NCI-H748 (cell line): ENCODE data around the gene COL13A1.

Source experiments
- DNase-seq: peaks from one replicate; lab custom pipeline; 2025; ENCODE audit not compliant: unreplicated experiment; lab: John Stamatoyannopoulos, UW

The COL13A1 gene

GRCh38 chr10:69865450-69865849, 63.7 kb downstream of the COL13A1 start:
- DNase-seq: no peak

GRCh38 chr10:69866246-69866687, 64.6 kb downstream of the COL13A1 start:
- DNase-seq: no peak

GRCh38 chr10:69866688-69867461, 65.2 kb downstream of the COL13A1 start:
- DNase-seq: no peak

- DNase-seq: no peak
Observed at GRCh38 chr10:69867699-69868558, 66.2 kb downstream of the COL13A1 start.

- DNase-seq: no peak
Observed at GRCh38 chr10:69868821-69869220, 67.1 kb downstream of the COL13A1 start.

GRCh38 chr10:69869291-69869961, 67.7 kb downstream of the COL13A1 start:
- no peak for DNase-seq

- DNase-seq: no peak
Observed at GRCh38 chr10:69870591-69870990, 68.9 kb downstream of the COL13A1 start.

GRCh38 chr10:69871074-69871473, 69.4 kb downstream of the COL13A1 start:
- no peak for DNase-seq

- DNase-seq: no peak
Observed at GRCh38 chr10:69872323-69872722, 70.6 kb downstream of the COL13A1 start.

- no peak for DNase-seq
Observed at GRCh38 chr10:69873135-69873639, 71.5 kb downstream of the COL13A1 start.

GRCh38 chr10:69874449-69874848, 72.7 kb downstream of the COL13A1 start:
- no peak for DNase-seq

- DNase-seq: no peak
Observed at GRCh38 chr10:69875856-69876255, 74.2 kb downstream of the COL13A1 start.

- DNase-seq: no peak
Observed at GRCh38 chr10:69876286-69876685, 74.6 kb downstream of the COL13A1 start.

GRCh38 chr10:69876931-69877330, 75.2 kb downstream of the COL13A1 start:
- no peak for DNase-seq

- DNase-seq: no peak
Observed at GRCh38 chr10:69878038-69878437, 76.3 kb downstream of the COL13A1 start.

- no peak for DNase-seq
Observed at GRCh38 chr10:69878951-69879350, 77.2 kb downstream of the COL13A1 start.

GRCh38 chr10:69879634-69880257, 78.0 kb downstream of the COL13A1 start:
- DNase-seq: no peak

GRCh38 chr10:69880301-69881081, 78.8 kb downstream of the COL13A1 start:
- DNase-seq: no peak

GRCh38 chr10:69881202-69881601, 79.5 kb downstream of the COL13A1 start:
- DNase-seq: no peak
